ACC112 (cell line): ENCODE results near the gene GJD2.

Experiments
- H2AFZ ChIP-seq: fragments of 200-600 bp; sonication (generic); one replicate; pipeline ENCODE4 v1.6.0; 2017; ENCODE audit warnings: antibody characterized with exemption, low read length; ENCODE audit not compliant: unreplicated experiment
- H3K27ac ChIP-seq: fragments of 200-600 bp; sonication (generic); 2 replicates; pipeline ENCODE4 v1.5.1; 2014; ENCODE audit warnings: low read depth, mild to moderate bottlenecking, antibody characterized with exemption, low read length, moderate library complexity
- H3K27me3 ChIP-seq: fragments of 200-600 bp; sonication (generic); 2 replicates; pipeline ENCODE4 v1.6.1; 2014; ENCODE audit warnings: mild to moderate bottlenecking, antibody characterized with exemption, low read length, moderate library complexity, mixed read lengths; ENCODE audit not compliant: insufficient read depth
- H3K36me3 ChIP-seq: fragments of 200-600 bp; sonication (generic); 2 replicates; pipeline ENCODE4 v1.6.1; 2016; ENCODE audit warnings: mild to moderate bottlenecking, antibody characterized with exemption, low read length, moderate library complexity, mixed read lengths; ENCODE audit not compliant: insufficient read depth
- H3K4me1 ChIP-seq: fragments of 200-600 bp; sonication (generic); one replicate; pipeline ENCODE4 v1.6.1; 2016; ENCODE audit warnings: low read length, mixed read lengths; ENCODE audit not compliant: insufficient read depth, unreplicated experiment, control insufficient read depth
- H3K4me3 ChIP-seq: fragments of 200-600 bp; sonication (generic); 2 replicates; pipeline ENCODE4 v1.5.1; 2014; ENCODE audit warnings: mild to moderate bottlenecking, low read depth, low read length
- H3K79me2 ChIP-seq: fragments of 200-600 bp; sonication (generic); one replicate; pipeline ENCODE4 v1.6.0; 2016; ENCODE audit warnings: low read length; ENCODE audit not compliant: control insufficient read depth, unreplicated experiment, insufficient read depth

The GJD2 gene

GRCh38 chr15:34773013-34773412 lies 18.2 kb upstream of the GJD2 start:
- peaks cover 56% of the 10 kb centered on the region for H3K27me3 ChIP-seq
- no peaks in the 10 kb centered on the region for H3K36me3 ChIP-seq
- peaks cover 4% of the 10 kb centered on the region for H3K4me1 ChIP-seq
- H3K79me2 ChIP-seq: no peaks in the 10 kb centered on the region
- H2AFZ ChIP-seq: no peak overlapping the region
- H3K27ac ChIP-seq: no peak overlapping the region
- H3K4me3 ChIP-seq: no peak overlapping the region

DNA sequence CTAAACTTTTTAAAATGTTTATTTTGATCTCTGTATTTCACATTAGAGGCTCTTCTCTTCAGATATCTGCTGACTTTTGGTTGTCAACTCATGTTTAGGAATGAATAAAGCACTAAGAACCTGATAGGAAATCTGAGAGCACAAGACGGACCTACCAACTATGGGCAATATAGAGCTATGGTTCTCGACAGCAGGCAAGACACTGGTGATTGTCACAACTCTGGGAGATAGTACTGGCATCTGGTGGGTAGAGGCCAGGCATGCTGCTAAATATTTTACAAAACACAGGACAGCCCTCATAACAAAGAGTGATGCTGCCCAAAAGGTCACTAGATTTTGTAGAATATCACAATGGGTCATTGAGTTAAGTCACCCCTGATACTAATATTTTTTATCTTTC lies 17.5 kb upstream of the GJD2 start:
- no peak overlapping the region for H2AFZ ChIP-seq
- no peaks in the 10 kb centered on the region for H3K36me3 ChIP-seq
- no peak overlapping the region for H3K27ac ChIP-seq
- peaks cover 56% of the 10 kb centered on the region for H3K27me3 ChIP-seq
- H3K4me3 ChIP-seq: no peak overlapping the region
- H3K79me2 ChIP-seq: no peaks in the 10 kb centered on the region
- H3K4me1 ChIP-seq: peaks cover 4% of the 10 kb centered on the region

- Histone ChIP-seq H3K4me3 (no peak overlapping the region), H3K36me3 (no peaks in the 10 kb centered on the region), H3K27ac (no peak overlapping the region), H3K4me1 (peaks cover 4% of the 10 kb centered on the region), H3K27me3 (peaks cover 40% of the 10 kb centered on the region), H3K79me2 (no peaks in the 10 kb centered on the region), H2AFZ (no peak overlapping the region)
These were observed 14.9 kb upstream of the GJD2 start for GRCh38 chr15:34769711-34770110.

- no peaks in the 10 kb centered on the region for H3K79me2 ChIP-seq
- H2AFZ ChIP-seq: no peak overlapping the region
- H3K4me1 ChIP-seq: peaks cover 4% of the 10 kb centered on the region
- no peak overlapping the region for H3K27ac ChIP-seq
- peaks cover 33% of the 10 kb centered on the region for H3K27me3 ChIP-seq
- H3K4me3 ChIP-seq: no peak overlapping the region
- no peaks in the 10 kb centered on the region for H3K36me3 ChIP-seq
These were observed 13.7 kb upstream of the GJD2 start for GRCh38 chr15:34768530-34768929.

- Histone ChIP-seq H2AFZ (no peak overlapping the region), H3K27me3 (peaks cover 31% of the 10 kb centered on the region), H3K27ac (no peak overlapping the region), H3K79me2 (no peaks in the 10 kb centered on the region), H3K36me3 (no peaks in the 10 kb centered on the region), H3K4me1 (peaks cover 4% of the 10 kb centered on the region), H3K4me3 (no peak overlapping the region)
These were observed 10.9 kb upstream of the GJD2 start for GRCh38 chr15:34765741-34766140.

DNA sequence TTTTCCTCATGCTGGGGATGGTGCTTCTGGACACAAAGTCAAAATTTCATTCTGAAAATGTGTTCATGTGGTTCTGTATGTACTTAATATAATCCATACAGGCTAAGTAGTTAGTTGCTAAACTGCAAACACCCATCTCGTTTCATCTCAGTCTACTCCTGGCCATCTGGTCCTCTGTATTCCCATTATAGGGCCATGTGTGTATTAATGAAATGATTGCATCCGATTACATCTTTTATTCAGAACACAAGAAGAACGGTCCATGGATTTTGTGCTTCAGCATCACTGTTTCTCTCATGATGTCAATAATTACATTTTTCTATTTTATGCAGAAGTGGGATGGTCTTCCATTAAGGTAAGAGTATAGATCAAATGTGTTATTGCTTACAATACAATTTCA lies 6.1 kb upstream of the GJD2 start:
- no peaks in the 10 kb centered on the region for H3K36me3 ChIP-seq
- no peaks in the 10 kb centered on the region for H3K79me2 ChIP-seq
- H2AFZ ChIP-seq: no peak overlapping the region
- no peaks in the 10 kb centered on the region for H3K4me1 ChIP-seq
- no peak overlapping the region for H3K27ac ChIP-seq
- no peak overlapping the region for H3K4me3 ChIP-seq
- H3K27me3 ChIP-seq: peaks cover 79% of the 10 kb centered on the region

GRCh38 chr15:34759992-34760391 lies 5.2 kb upstream of the GJD2 start:
- no peaks in the 10 kb centered on the region for H3K4me1 ChIP-seq
- no peak overlapping the region for H3K27ac ChIP-seq
- H3K36me3 ChIP-seq: no peaks in the 10 kb centered on the region
- H3K79me2 ChIP-seq: no peaks in the 10 kb centered on the region
- no peak overlapping the region for H3K4me3 ChIP-seq
- peaks cover 89% of the 10 kb centered on the region for H3K27me3 ChIP-seq
- H2AFZ ChIP-seq: no peak overlapping the region

DNA sequence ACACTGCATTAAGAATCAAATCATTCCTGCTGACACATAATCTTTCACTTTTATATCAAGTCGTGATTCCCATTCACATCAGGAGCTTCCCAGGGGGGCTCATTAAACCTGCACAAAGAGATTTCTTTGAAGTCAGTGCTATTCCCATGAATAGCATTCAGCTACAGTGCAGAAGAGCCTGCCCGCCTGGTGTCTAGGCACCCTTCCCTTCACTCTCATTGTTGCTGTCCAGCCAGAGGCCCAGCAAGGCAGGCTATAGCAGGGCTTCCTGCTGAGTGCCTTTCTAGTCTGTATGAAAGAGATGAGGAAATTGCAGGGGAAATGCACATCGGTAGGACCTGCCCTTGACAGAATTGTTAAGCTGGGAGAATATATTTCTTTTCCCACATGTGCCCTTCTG lies 4.5 kb upstream of the GJD2 start:
- Histone ChIP-seq H3K79me2 (no peaks in the 10 kb centered on the region), H3K4me3 (no peak overlapping the region), H3K4me1 (no peaks in the 10 kb centered on the region), H3K27me3 (peaks cover 95% of the 10 kb centered on the region), H3K27ac (no peak overlapping the region), H3K36me3 (no peaks in the 10 kb centered on the region), H2AFZ (no peak overlapping the region)

DNA sequence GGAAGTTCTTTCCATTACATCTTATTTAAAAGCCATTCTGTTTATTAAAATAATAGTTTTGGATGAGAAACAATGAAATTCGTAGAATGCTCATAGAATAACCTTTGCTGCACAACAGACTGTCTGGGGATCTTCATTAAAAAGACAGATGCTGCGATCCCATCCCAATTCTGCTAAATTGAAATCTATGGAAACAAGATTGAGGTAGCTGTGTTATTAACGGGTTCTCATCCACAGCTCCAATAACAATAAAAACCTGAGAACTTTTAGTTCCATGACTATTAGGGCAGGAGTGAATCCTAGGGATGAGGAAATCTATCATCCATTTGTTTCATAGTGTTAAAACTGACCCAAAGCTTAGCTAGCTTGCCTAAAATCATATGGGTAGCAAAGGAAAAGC lies 2.5 kb upstream of the GJD2 start:
- H3K4me3 ChIP-seq: no peak overlapping the region
- no peaks in the 10 kb centered on the region for H3K4me1 ChIP-seq
- H2AFZ ChIP-seq: no peak overlapping the region
- H3K27me3 ChIP-seq: peaks cover 100% of the 10 kb centered on the region
- H3K79me2 ChIP-seq: no peaks in the 10 kb centered on the region
- H3K36me3 ChIP-seq: no peaks in the 10 kb centered on the region
- no peak overlapping the region for H3K27ac ChIP-seq

- H3K27ac ChIP-seq: no peak overlapping the region
- no peak overlapping the region for H2AFZ ChIP-seq
- no peak overlapping the region for H3K4me3 ChIP-seq
- H3K4me1 ChIP-seq: no peaks in the 10 kb centered on the region
- no peaks in the 10 kb centered on the region for H3K36me3 ChIP-seq
- H3K27me3 ChIP-seq: peaks cover 97% of the 10 kb centered on the region
- H3K79me2 ChIP-seq: no peaks in the 10 kb centered on the region
These were observed 598 bp upstream of the GJD2 start for GRCh38 chr15:34755419-34755773.

DNA sequence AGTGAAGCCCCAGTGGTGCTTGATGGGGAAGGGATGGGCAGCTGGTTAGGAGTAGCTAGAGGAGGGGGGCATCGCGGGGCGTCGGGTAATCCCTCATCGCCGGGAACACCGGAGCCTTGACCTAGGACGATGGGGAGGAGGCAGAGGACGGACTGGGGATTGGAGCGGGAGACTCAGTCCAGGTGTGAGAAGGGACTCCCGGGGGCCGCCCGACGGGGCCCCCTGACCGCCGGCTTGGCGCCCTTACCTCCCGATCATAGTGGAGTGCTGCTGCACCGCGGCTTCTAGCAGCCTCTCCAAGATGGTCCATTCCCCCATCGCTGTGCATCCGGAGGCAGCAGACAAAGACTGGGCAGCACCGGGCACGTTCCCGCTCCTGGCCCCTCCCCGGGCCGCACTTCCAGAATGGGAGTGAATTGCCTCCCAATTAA lies 612 bp downstream of the GJD2 start:
- H3K4me3 ChIP-seq: peak overlapping the region; percentile 64; the same call in 1 of the 2 replicates
- H3K27ac ChIP-seq: no peak overlapping the region
- H3K36me3 ChIP-seq: no peaks in the 10 kb centered on the region
- no peaks in the 10 kb centered on the region for H3K4me1 ChIP-seq
- H3K27me3 ChIP-seq: peaks cover 97% of the 10 kb centered on the region
- H2AFZ ChIP-seq: no peak overlapping the region
- no peaks in the 10 kb centered on the region for H3K79me2 ChIP-seq
